GM12878 (cell line): ENCODE data around the gene AAMP. TPM values are rescaled to one million over a fixed set of nuclear protein-coding genes. Genes with fewer than 3 reads are reported as not detected.

Experiments
- ATAC-seq: fragments of 200-7000 bp; cut with Tn5 transposase; 3 replicates; pipeline ENCODE4 v1.9.1; 2020; ENCODE audit warnings: mild to moderate bottlenecking, moderate library complexity
- BruUV-seq: library from RNA; stranded (reverse); fragments of 400-500 nt; replicated peaks from 2 replicates; lab custom pipeline; 2021; lab: Mats Ljungman, UMichigan
- CTCF ChIA-PET: fragments of 300-600 bp; sonication (Branson Sonifier 250); formaldehyde crosslinking; extraction: SDS; loops from one replicate; lab custom pipeline; 2021; ENCODE audit warnings: inconsistent platforms; lab: Yijun Ruan, JAX
- POLR2A ChIA-PET: fragments of 350-600 bp; formaldehyde crosslinking; extraction: SDS; loops from one replicate; lab custom pipeline; 2021; ENCODE audit warnings: inconsistent platforms; lab: Charles Lee
- RAD21 ChIA-PET: fragments of 300-600 bp; sonication (Branson Sonifier 250); formaldehyde crosslinking; loops from one replicate; lab custom pipeline; 2023; ENCODE audit warnings: antibody characterized with exemption; ENCODE audit not compliant: unreplicated experiment; lab: Charles Lee
- SMC1A ChIA-PET: fragments of 300-600 bp; sonication (Branson Sonifier 250); formaldehyde crosslinking; loops from one replicate; lab custom pipeline; 2023; ENCODE audit not compliant: unreplicated experiment, uncharacterized antibody; lab: Charles Lee
- DNase-seq: peaks from one replicate; pipeline ENCODE4 v3.0.0-alpha.2; 2011; ENCODE audit warnings: low read depth, low spot score
- FAIRE-seq: peaks from 3 replicates; lab custom pipeline; 2011; peaks lifted over from hg19 to GRCh38; lab: Jason Lieb, UNC
- H2AFZ ChIP-seq: 2 replicates; pipeline ENCODE4 v1.6.0; 2011; ENCODE audit warnings: low read depth, low read length, control low read depth; ENCODE audit not compliant: control insufficient read depth
- H3K27ac ChIP-seq: 2 replicates; pipeline ENCODE4 v1.5.1; 2011; ENCODE audit warnings: control low read depth; ENCODE audit not compliant: control insufficient read depth, insufficient read depth
- H3K27me3 ChIP-seq, 2 experiments: replicated peaks in 1 of 2; 2 replicates each; pipeline versions ENCODE4 v1.6.0 to v1.6.1; 2011; ENCODE audit warnings: low read length in 1 of 2; ENCODE audit not compliant: control insufficient read depth in 2 of 2, insufficient read depth in 2 of 2
- H3K36me3 ChIP-seq, 2 experiments: 2 replicates each; pipeline ENCODE4 v1.5.1; 2011; ENCODE audit warnings: low read length in 1 of 2; ENCODE audit not compliant: control insufficient read depth in 2 of 2, insufficient read depth in 2 of 2
- H3K4me1 ChIP-seq: 2 replicates; pipeline ENCODE4 v1.6.1; 2011; ENCODE audit warnings: mild to moderate bottlenecking, low read length, moderate library complexity, mixed read lengths; ENCODE audit not compliant: control insufficient read depth, insufficient read depth
- H3K4me2 ChIP-seq: 2 replicates; pipeline ENCODE4 v1.6.0; 2011; ENCODE audit warnings: control low read depth; ENCODE audit not compliant: control insufficient read depth, insufficient read depth
- H3K4me3 ChIP-seq: fragments of 200-600 bp; sonication (generic); 2 replicates; pipeline ENCODE4 v1.5.1; 2016
- H3K79me2 ChIP-seq: 2 replicates; pipeline ENCODE4 v1.6.0; 2011; ENCODE audit warnings: low read length; ENCODE audit not compliant: control insufficient read depth, insufficient read depth
- H3K9ac ChIP-seq: 2 replicates; pipeline ENCODE4 v1.8.0; 2011; ENCODE audit warnings: low read length, control low read depth, mixed read lengths; ENCODE audit not compliant: control insufficient read depth, insufficient read depth
- H3K9me3 ChIP-seq: replicated peaks from 3 replicates; pipeline ENCODE4 v1.5.1; 2011; ENCODE audit warnings: mild to moderate bottlenecking, low read length; ENCODE audit not compliant: control insufficient read depth, insufficient read depth
- H4K20me1 ChIP-seq: 2 replicates; pipeline ENCODE4 v1.6.0; 2011; ENCODE audit not compliant: control insufficient read depth, insufficient read depth
- BHLHE40 ChIP-seq, 2 experiments: fragments of 450-650 bp in 1 of 2; IDR thresholded peaks; 2 replicates each; pipeline ENCODE4 v1.6.1; 2011 to 2017; ENCODE audit warnings: low read depth in 2 of 2, borderline replicate concordance in 1 of 2, improper control_type of control experiment in 1 of 2, low read length in 1 of 2, mild to moderate bottlenecking in 1 of 2
- IKZF2 ChIP-seq, 2 experiments: fragments of 450-650 bp; IDR thresholded peaks; 2 replicates each; pipeline ENCODE4 v1.6.1; 2017; ENCODE audit warnings: mild to moderate bottlenecking in 2 of 2, moderate library complexity in 2 of 2
- MEF2B ChIP-seq: fragments of 450-650 bp; IDR thresholded peaks from 2 replicates; pipeline ENCODE4 v1.6.1; 2018; ENCODE audit warnings: mild to moderate bottlenecking, moderate library complexity; ENCODE audit not compliant: partially characterized antibody, poor library complexity, severe bottlenecking
- RUNX3 ChIP-seq: IDR thresholded peaks from 2 replicates; pipeline ENCODE4 v1.6.1; 2012; ENCODE audit warnings: low read length, inconsistent platforms
- SPI1 ChIP-seq: IDR thresholded peaks from 2 replicates; pipeline ENCODE4 v1.6.1; 2011; ENCODE audit warnings: low read depth, mild to moderate bottlenecking, low read length, moderate library complexity, borderline replicate concordance; ENCODE audit not compliant: insufficient read depth
- ZSCAN29 ChIP-seq: fragments of 450-650 bp; IDR thresholded peaks from 2 replicates; pipeline ENCODE4 v1.6.1; 2017; ENCODE audit warnings: mild to moderate bottlenecking, moderate library complexity
- WGBS: methylation state at CpG from one replicate; pipeline ENCODE4 v1.1.6; 2016; ENCODE audit warnings: low lambda C conversion rate; ENCODE audit not compliant: insufficient replicate concordance, insufficient coverage; ENCODE audit errors: missing lambda C conversion rate; 5-methylcytosine and 5-hydroxymethylcytosine counted together
- in situ Hi-C: fragments of 300-500 bp; cut with MboI; formaldehyde crosslinking; loops from 9 replicates; pipeline ENCODE4 v1.14.3; 2018; ENCODE audit warnings: mixed read lengths
- intact Hi-C: fragments of 100-400 bp; cut with micrococcal nuclease; formaldehyde crosslinking; loops from one replicate; pipeline ENCODE4 v1.14.2; 2022; ENCODE audit not compliant: unreplicated experiment
- polyA plus RNA-seq, 11 experiments: library from polyadenylated mRNA; depleted of rRNA in 4 of 11; unstranded in 6 of 11; stranded (reverse) in 5 of 11; fragments of >200 nt; fragmentation: Nextera tagmentation in 4 of 11; fragmentation: Illumina TruSeq in 1 of 11; extraction: Ambion mirVana in 4 of 11; extraction: Trizol in 1 of 11; gene quantifications; 1 replicate in 1 of 11; 2 replicates in 10 of 11; pipeline versions ENCODE4 v1.2.1 to v1.2.3, GENCODE V29; 2011 to 2016; ENCODE audit warnings: inconsistent platforms in 2 of 11, missing spikeins in 2 of 11, low read depth in 1 of 11
- total RNA-seq, 4 experiments: library from RNA; depleted of rRNA in 3 of 4; stranded (reverse); fragments of >200 nt in 3 of 4; fragmentation: Illumina TruSeq in 1 of 4; extraction: Trizol in 1 of 4; gene quantifications; 2 replicates each; pipeline versions ENCODE4 v1.2.1 to v1.2.3, GENCODE V29; 2013 to 2021

The AAMP gene
- total and polyA plus RNA-seq, 10 of the 15 experiments (the other 5 are each of a cell fraction or from before 2014, with no cell fraction given) = 4.4 to 140 (median 81.9) TPM

DNA sequence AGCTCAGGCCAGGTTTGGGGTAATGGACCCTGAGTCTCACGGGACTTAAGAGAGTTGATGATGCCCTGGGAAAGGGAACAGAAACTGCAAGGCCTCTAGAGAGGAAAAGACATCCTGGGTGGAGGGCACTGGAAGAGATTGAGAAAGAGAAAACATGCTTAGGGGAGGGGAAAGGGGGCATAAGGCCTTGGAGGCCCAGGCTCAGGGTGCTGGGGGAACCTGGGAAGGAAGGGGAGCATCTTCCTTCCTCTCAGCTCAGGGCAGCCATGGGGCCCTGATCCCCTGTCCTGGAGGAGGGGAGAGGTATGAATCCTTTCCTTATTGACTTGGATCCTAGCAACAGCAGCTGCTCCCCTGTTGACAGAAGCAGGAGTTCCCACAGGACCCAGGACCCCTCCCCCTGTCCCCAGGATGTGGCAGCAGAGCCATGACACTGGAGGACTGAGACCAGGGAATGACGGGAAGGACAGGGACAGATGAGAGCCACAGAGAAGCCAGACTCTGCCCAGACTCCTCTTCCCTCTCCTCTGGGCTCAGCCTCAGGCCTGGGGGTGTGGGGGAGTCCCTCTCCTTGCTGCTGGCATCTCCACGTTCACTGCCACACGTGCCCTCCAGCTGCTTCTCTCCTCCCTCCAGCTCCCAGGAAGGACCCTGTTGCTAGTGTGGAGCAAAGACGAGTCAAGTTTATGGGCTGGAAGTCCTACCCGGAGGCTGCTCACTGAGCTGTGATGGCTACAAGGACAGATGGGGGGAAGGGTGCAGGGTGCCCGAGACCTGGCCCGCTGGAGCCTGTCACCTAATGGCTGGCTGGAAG lies 8.3 kb downstream of the AAMP start:
- no peak overlapping the region for H2AFZ ChIP-seq
- no peak overlapping the region for H3K4me3 ChIP-seq
- WGBS = 52% methylated on average over 8 of the region's 8 CpGs
- H3K36me3 ChIP-seq = peaks cover 10 to 15% of the 10 kb centered on the region in 2 experiments; a peak in 2 of 4 replicates
- ChIA-PET POLR2A (interaction anchor here (1.2 kb wide), 1 partner anchor 26 kb away, joined by 3 read pairs; no protein-coding TSS in a partner anchor), RAD21 (interaction anchor here (1.0 kb wide), 1 partner anchor 9 kb away, joined by 4 read pairs; the partner anchor contains the start of genes AAMP and PNKD), CTCF (interaction anchor here (0.9 to 4.7 kb wide), 3 partner anchors 9 to 74 kb away, joined by 3 to 22 read pairs (median 3); partner anchors contain the start of genes AAMP and PNKD), SMC1A (interaction anchor here (0.6 kb wide), 1 partner anchor 74 kb away, joined by 3 read pairs; no protein-coding TSS in a partner anchor)
- TF ChIP-seq IKZF2 (IDR thresholded peaks at IDR 0.05) (peak in 1 of 2 experiments; percentile 24; a peak in 1 of 4 replicates), ZSCAN29 (no peak), RUNX3 (no peak), BHLHE40 (IDR thresholded peaks at IDR 0.05; ENCODE audit: borderline replicate concordance in 1 of 2, low read depth in 2 of 2, low read length in 1 of 2) (peak in 1 of 2 experiments; percentile 18; a peak in 1 of 4 replicates), MEF2B (peak; percentile 68), SPI1 (peak; percentile 65; the same call in 1 of the 2 replicates)
- H3K27ac ChIP-seq = 0 out of 2 replicates have a peak overlapping the region, but pooled peaks have one; percentile 10
- peaks cover 34% of the 10 kb centered on the region for H3K4me1 ChIP-seq
- H3K9me3 ChIP-seq = no peaks in the 10 kb centered on the region
- ATAC-seq = peak; percentile 5; the same call in 2 of the 3 replicates
- BruUV-seq = no TSS peak
- DNase-seq = no peak
- in situ Hi-C loops (no loop called here), intact Hi-C loops (no loop called here)
- H3K27me3 ChIP-seq = no peaks in the 10 kb centered on the region
- no peaks in the 10 kb centered on the region for H4K20me1 ChIP-seq
- H3K4me2 ChIP-seq = no peak overlapping the region; the same call in 1 of the 2 replicates
- H3K79me2 ChIP-seq = no peaks in the 10 kb centered on the region
- no peak overlapping the region for H3K9ac ChIP-seq
- no peak for FAIRE-seq
